GM12891 (cell line): ENCODE data around the gene RC3H1.
A peak's percentile ranks its signal among the peaks of the same experiment; 100 is the strongest.
"Not testable (repeated sequence)": the region's sequence is repeated elsewhere in the genome, so short reads cannot be mapped to it uniquely, and the experiment has no call there.

Source experiments
- DNase-seq: peaks from one replicate; pipeline ENCODE4 v3.0.0; 2011; ENCODE audit warnings: low spot score; ENCODE audit not compliant: insufficient read length
- FAIRE-seq: peaks from 2 replicates; lab custom pipeline; 2011; peaks lifted over from hg19 to GRCh38; lab: Jason Lieb, UNC
- PAX5 ChIP-seq: IDR thresholded peaks from 2 replicates; pipeline ENCODE4 v1.6.1; 2011; ENCODE audit warnings: low read length, moderate library complexity, mild to moderate bottlenecking; ENCODE audit not compliant: insufficient read depth, severe bottlenecking
- POLR2A ChIP-seq: IDR thresholded peaks from 2 replicates; pipeline ENCODE4 v1.6.1; 2011; ENCODE audit warnings: low read depth, low read length, control low read depth
- POLR2AphosphoS5 ChIP-seq: IDR thresholded peaks from 2 replicates; pipeline ENCODE4 v1.6.1; 2011; ENCODE audit warnings: low read depth, low read length, control low read depth
- POU2F2 ChIP-seq: IDR thresholded peaks from 2 replicates; pipeline ENCODE4 v1.6.1; 2011; ENCODE audit warnings: low read depth, mild to moderate bottlenecking, control low read depth, low read length, moderate library complexity
- SPI1 ChIP-seq: IDR thresholded peaks from 2 replicates; pipeline ENCODE4 v1.6.1; 2011; ENCODE audit warnings: low read depth, low read length, control low read depth
- TAF1 ChIP-seq: IDR thresholded peaks from 2 replicates; pipeline ENCODE4 v1.6.1; 2011; ENCODE audit warnings: low read depth, low read length, control low read depth

The RC3H1 gene

GRCh38 chr1:174003867-174004266, 18.3 kb downstream of the RC3H1 start:
- FAIRE-seq (no peak), DNase-seq (no peak)
- TF ChIP-seq POU2F2 (no peak), POLR2AphosphoS5 (no peak), TAF1 (no peak), PAX5 (no peak), SPI1 (no peak), POLR2A (no peak)

GRCh38 chr1:174001573-174001972, 20.6 kb downstream of the RC3H1 start:
- no peak for FAIRE-seq
- TF ChIP-seq POLR2A (no peak), POU2F2 (no peak), POLR2AphosphoS5 (no peak), SPI1 (no peak), PAX5 (no peak), TAF1 (no peak)
- no peak for DNase-seq

- FAIRE-seq (no peak), DNase-seq (no peak)
- TF ChIP-seq POU2F2 (no peak), POLR2AphosphoS5 (no peak), SPI1 (no peak), PAX5 (no peak)
These were observed 21.8 kb downstream of the RC3H1 start for GRCh38 chr1:174000371-174000770.

- TF ChIP-seq POLR2A (no peak), SPI1 (no peak), PAX5 (no peak), POLR2AphosphoS5 (no peak), TAF1 (no peak), POU2F2 (no peak)
- DNase-seq (no peak), FAIRE-seq (no peak)
These were observed 24.4 kb downstream of the RC3H1 start for GRCh38 chr1:173997791-173998190.

GRCh38 chr1:173996995-173997394, 25.2 kb downstream of the RC3H1 start:
- FAIRE-seq (no peak), DNase-seq (no peak)
- TF ChIP-seq PAX5, result peak; percentile 88
- TF ChIP-seq POU2F2, result no peak

GRCh38 chr1:173995475-173995874, 26.7 kb downstream of the RC3H1 start:
- FAIRE-seq, result no peak

GRCh38 chr1:173993948-173994347, 28.2 kb downstream of the RC3H1 start:
- not testable (repeated sequence) for FAIRE-seq, DNase-seq

More at GRCh38 chr1:173995475-173995874, 26.7 kb downstream of the RC3H1 start:
- DNase-seq, result no peak
- TF ChIP-seq POLR2A, result no peak
- no peak for TF ChIP-seq POU2F2

- FAIRE-seq (no peak), DNase-seq (no peak)
- TF ChIP-seq POLR2A, result no peak
- no peak for TF ChIP-seq SPI1
- no peak for TF ChIP-seq POLR2AphosphoS5
- no peak for TF ChIP-seq TAF1
- no peak for TF ChIP-seq POU2F2
- TF ChIP-seq PAX5, result no peak
These were observed 34.1 kb downstream of the RC3H1 start for GRCh38 chr1:173988068-173988467.

- no peak for DNase-seq
- no peak for FAIRE-seq
- TF ChIP-seq SPI1 (no peak), POU2F2 (no peak), POLR2AphosphoS5 (no peak), TAF1 (no peak), POLR2A (no peak), PAX5 (no peak)
These were observed 35.2 kb downstream of the RC3H1 start for GRCh38 chr1:173986951-173987350.

- TF ChIP-seq POLR2A, result no peak
- no peak for TF ChIP-seq POU2F2
- no peak for TF ChIP-seq SPI1
- TF ChIP-seq PAX5, result no peak
- TF ChIP-seq POLR2AphosphoS5, result no peak
- TF ChIP-seq TAF1, result no peak
- FAIRE-seq, result no peak
- no peak for DNase-seq
These were observed 51.9 kb downstream of the RC3H1 start for GRCh38 chr1:173970252-173970651.

GRCh38 chr1:173965896-173966295, 56.3 kb downstream of the RC3H1 start:
- not testable (repeated sequence) for FAIRE-seq, DNase-seq

- no peak for DNase-seq
- no peak for FAIRE-seq
- TF ChIP-seq POLR2A (no peak), TAF1 (no peak), SPI1 (no peak), POU2F2 (no peak), PAX5 (no peak), POLR2AphosphoS5 (no peak)
These were observed 58.7 kb downstream of the RC3H1 start for GRCh38 chr1:173963477-173963876.

GRCh38 chr1:173960625-173961024, 61.5 kb downstream of the RC3H1 start:
- FAIRE-seq, result no peak
- DNase-seq, result no peak
- TF ChIP-seq POLR2A (no peak), SPI1 (no peak), TAF1 (no peak), POU2F2 (no peak), PAX5 (no peak), POLR2AphosphoS5 (no peak)
